HK-2 (cell line): Measurements from ENCODE around the gene BCL2L1.
"Not testable (repeated sequence)": the region's sequence is repeated elsewhere in the genome, so short reads cannot be mapped to it uniquely, and the experiment has no call there.

Source experiments
- DNase-seq: peaks from one replicate; pipeline ENCODE4 v3.0.0-alpha.2; 2018; ENCODE audit not compliant: unreplicated experiment

BCL2L1 gene

DNA sequence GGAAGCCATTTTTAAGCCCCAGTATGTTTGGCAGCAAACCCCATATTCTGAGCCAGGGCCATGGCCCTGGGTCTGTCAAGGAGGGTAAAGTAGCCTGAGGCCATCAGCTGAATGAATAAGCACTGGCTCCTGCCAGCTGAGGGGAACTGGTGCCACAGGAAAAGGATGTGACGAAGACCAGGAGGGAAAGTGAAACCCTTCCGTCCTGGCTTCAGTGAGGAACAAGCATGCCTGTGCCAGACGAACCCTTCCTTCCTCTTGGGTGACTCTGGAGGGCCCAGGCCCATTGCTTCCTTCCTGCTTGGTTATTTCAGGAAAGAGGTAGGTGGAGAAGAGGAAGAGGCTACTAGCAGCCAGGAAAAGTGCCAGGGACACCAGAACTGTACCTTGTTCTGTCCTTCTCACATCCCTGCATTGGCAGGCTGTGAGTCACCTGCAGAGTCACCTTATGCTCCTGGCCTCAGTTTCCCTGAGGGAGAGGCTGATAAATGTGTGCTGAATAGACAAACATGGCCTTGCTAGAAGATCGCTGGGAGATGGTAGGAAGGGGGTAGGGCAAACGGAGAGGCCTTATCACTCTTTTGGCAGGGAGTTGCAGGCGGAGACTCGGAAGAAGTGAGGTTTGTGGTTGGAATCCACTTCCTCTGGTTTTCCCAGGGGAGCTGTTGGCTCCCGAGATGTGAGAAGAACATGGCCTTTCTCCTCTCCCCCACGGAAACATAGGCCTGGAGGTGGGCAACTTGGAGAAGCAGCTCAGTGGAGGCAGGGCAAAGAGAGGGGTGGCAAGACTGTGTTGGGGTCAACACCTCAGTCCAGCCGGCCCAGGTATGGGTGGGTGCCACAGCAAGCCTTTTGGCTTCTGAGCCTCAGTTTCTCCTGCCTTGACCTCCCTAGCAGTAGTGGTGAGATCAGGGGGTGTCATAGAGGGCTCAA is 47.5 kb downstream of the BCL2L1 start:
- no peak for DNase-seq

DNA sequence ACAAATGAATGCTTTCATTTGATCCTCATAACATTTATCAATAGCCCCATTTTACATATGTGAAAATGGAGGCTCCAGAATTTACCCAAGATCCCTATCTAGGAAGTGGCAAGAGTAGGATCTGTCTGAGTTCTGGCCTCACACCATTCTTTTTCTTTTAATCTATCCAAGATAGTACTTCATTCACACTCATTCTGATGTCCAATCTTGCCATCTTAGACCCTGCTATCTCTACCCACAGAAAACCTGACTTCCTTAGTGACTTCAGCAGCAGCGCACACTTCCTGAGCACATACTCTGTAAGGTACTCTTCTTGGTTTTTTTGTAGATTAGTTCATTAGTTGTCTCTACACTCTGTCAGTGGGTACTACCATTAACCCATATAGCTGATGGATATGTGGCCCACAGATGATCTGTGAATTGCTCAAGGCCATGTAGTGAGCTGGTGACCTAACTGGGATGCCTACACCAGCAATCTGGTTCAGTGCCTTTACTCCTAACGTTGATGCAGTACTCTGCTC is 48.7 kb downstream of the BCL2L1 start:
- DNase-seq: no peak

DNA sequence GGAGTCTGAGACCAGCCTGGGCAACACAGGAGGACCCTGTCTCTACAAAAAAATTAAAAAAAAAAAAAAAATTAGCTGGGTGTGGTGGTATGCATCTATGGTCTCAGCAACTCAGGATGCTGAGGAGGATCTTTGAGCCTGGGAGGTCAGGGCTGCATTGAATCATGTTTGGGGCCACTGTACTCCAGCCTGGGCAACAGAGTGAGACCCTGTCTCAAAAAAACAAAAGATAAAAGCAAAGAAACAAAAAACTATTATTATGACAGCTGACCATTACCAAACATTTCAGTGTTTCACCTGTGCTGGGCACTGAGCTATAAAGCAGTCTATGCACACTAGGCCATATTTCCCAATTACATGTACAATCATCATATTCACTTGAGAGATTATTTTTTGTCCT is 49.2 kb downstream of the BCL2L1 start:
- no peak for DNase-seq

DNA sequence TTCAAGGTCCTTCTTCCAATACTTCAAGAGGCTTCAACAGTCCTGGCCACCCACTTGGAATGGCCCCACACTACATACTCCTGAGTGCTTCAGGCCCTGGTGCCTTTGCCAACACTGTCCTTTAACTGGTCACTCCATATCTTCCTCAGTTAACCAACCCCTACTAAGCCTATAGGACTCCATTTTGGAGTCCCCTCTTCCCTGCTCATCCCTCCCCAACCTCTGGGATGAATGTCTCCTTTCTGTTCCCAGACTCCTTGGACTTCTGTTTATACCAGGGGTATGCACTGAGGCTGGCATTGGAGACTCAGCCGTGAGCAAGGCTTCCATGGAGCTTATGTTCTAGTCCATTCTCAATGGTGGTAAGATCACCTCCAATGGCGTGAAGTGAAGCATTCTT is 51.3 kb downstream of the BCL2L1 start:
- DNase-seq: no peak

DNA sequence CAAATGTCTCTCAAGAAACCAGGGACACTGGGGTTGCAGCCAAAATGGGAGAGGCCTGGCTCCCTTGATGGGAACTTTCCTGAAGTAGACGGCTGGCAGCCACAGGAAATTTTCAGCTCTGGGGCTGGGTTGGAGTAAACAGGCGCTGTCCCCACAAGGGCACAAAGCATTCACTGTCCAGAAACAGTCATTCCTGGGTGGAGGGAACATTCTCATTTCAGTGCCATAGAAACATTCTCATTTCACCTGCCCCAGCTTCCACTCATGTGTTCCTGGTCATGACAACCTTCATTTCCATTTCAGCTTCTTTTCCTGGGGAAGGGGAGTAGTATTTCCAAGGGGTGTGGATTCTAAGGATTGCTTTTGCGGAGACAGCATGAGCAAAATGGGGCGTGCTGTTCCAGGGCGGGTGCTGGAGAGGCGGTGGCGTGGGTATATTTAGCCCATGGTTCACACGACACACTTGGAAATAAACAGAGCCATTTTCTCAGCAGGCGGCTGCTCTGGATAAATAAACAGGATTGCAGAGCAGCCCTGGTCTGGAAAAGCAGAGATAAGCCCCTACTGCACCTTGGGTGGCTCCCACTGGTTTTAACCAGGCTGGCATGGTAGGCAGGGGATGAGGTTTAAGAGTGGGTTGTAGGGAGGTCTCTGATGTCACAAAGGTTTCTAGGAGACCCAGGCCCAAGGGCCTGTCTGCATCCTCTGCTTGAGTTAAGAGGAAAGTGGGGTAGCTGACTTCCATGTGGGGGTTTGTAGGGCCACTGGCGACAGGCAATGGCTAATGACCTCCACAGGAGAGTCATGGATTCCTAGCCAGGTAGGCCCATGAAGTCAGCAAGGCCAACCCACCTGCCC is 52.1 kb downstream of the BCL2L1 start:
- DNase-seq: no peak

DNA sequence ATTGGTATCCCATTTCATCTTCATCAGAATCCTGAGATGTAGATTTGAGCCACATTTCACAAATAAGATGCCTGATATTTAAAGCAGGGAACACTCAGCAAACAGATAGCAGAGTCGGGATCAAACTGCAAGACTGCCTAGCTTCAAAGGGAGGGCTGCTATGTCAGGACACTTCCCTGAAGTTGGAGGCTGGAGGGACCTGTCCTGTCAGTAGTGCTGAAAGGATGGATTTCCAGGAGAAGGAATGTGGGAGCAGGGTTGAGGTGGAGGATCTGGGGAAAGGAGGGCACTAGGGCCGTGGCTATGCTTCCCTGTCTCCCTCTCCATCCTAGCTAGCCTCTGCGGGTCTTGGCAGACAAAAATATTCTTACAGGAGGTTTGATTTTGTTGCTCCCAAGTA is 52.8 kb downstream of the BCL2L1 start:
- no peak for DNase-seq

DNA sequence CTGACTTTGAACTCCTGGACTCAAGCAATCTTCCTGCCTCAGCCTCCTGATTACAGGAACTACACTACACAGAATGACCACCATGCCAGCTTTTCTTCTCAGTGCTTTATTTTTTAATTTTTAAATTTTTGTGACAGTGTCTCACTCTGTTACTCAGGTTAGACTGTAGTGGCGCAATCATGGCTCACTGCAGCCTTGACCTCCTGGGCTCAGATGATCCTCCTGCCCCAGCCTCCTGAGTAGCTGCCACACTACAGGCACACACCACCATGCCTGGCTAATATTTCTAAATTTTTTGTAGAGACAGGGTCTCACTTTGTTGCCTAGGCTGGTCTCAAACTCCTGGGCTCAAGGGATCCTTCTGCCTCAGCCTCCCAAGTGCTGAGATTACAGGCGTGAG is 53.7 kb downstream of the BCL2L1 start:
- not testable (repeated sequence) for DNase-seq

DNA sequence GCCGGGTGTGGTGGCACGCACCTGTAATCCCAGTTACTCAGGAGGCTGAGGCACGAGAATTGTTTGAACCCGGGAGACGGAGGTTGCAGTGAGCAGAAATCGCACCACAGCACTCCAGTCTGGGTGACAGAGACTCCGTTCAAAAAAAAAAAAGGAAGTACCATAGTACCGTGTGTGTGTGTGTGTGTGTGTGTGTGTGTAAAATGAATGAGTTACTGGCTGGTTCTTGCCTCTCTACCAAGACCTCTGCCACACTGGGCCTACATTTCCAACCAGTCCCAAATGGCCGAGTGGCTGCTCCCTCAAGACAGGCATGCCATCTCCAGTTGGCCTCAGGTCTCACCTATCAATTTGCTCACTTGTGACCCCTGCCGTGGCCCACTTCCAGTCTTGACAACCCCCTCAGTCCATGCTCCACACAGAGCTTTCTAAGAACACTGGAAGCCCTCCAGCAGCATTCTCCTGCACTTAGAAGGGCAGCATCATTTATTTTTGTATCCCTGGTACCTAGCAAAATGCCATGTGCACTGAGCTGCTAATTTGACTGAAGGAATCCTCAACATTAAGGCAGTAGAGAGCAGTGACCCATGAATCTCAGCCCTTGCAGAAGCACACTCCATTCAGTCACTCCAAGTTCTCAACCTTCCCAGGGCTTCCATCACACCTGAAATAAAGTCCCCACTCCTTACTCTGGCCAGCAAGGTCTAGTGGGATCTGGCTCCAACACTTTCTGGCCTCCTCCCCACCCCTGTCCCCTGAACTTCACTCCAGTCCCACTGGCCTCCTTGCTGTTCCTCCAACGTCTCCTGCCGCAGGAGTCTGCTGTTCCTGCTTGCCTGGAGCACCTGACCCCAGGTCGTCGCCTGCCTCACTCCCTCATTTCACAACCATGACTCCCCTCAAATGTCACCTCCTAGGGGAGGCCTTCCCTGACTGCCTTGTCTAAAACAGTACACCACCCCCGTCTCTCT is 55.1 kb downstream of the BCL2L1 start:
- no peak for DNase-seq

DNA sequence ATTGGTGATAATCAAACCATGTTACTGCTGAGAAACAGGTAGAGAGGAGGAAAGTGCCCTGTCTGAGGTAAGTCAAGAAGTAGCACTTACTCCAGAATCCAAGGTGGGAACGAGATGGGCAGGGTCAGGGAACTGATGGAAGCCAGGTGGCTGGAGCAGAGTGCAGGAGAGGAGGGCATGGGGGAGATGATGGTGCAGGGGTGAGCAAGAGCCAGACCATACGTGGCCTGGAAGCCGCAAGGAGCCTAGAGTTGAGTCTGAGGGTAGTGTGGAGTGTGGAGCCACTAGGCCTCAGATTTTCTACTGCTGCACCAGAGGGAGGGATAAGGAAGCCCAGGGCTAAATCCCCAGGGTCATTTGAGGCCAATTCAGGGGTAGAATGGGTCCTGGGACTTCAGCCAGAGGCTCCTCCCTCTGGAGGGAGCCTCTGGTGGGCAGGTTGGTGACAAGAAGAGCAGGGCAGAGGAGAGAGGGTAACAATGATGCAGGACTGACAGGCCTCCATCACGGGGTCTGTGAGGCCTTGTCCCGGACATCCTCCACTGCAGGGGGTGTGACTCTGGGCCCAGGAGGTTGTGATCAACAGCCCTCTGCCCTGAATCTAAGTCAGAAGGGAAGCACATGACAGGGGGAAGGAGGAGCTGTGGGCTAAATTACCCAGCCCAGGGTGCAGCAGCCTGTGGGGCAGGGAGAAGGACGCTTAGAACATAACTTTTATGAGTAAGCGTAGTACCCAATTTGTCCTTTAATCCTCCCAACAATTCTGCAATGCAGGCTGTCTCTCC is 56.2 kb downstream of the BCL2L1 start:
- no peak for DNase-seq

DNA sequence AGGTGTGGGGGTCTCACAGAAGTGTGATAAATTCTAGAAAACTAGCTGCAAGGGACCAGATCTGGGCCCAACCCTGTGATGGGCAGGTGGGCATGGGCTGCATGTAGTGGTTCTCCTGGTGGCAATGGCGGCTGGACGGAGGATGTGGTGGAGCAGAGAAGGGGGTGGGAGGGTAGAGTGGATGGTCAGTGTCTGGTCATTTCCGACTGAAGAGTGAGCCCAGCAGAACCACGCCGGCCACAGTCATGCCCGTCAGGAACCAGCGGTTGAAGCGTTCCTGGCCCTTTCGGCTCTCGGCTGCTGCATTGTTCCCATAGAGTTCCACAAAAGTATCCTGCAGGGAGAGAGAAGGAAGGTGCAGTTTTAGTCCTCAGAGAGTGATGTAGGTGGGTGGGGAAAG is 56.9 kb downstream of the BCL2L1 start:
- DNase-seq: no peak

DNA sequence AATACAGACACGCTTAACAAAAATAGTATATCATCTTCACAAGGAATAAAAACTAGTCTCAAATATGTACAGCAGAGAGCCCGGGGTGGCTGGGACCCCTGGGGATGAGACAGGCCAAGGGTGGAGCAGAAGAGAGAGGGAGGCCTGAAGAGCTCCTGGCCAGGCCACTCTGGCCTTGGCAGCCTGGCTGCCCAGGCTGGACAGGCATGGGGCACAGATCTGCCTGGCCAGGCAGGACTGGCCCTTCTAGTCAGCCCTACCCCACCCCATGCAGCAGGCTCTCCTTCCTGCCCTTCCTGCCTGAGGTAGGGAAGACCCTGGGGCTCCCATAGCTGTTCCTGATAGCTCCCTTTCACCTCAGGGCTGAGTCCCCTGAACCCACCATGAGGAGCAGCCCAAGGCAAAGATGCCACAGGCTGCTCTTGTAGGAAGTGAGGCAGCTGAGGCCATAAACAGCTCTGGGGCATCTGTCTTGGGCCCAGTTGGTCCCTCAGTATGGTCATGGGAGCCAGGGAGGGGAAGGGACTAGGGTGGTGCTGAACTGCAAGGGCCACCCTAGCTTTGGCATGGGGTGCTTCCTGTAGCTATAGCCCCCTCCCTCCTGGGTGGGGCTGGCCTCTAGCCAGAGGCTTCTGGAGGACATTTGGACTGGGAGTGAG is 57.8 kb downstream of the BCL2L1 start:
- DNase-seq: no peak

DNA sequence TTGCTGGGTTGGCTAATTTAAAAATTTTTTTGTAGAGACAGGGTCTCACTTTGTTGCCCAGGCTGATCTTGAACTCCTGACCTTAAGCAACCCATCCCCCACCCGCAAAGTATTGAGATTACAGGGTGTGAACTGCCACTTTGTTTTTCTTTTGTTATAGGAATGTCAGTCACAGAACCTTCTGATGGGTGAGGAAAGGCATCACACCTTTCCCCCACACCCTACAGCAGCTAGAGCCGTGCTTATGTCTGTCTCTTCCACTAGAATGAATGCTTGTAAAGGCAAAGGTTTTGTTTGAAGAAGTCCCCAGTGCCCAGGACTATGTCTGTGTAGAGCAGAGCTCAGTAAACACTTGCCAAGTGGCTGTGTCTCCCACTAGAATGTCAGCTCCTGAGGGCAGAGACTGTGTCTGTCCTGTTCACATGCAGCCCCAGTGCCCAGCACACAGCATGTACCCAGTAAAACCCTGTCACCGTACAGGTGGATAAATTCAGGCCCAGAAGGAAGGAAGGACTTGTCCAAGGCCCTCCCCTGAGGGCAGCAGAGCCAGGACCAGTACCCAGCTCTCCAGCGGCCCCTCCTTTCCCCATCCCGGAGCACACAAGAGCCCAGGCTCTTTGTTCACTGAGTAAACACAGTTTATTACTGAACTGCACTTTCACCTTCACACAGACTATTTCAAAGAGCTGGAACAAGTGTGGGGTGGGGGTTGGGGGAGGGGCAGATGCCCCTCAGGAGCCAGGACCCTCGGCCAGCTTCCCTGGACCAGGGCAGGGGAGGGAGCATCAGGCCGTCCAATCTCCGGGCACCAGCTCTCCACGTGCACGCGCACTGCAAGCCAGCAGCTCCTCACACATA is 58.6 kb downstream of the BCL2L1 start:
- DNase-seq: no peak

DNA sequence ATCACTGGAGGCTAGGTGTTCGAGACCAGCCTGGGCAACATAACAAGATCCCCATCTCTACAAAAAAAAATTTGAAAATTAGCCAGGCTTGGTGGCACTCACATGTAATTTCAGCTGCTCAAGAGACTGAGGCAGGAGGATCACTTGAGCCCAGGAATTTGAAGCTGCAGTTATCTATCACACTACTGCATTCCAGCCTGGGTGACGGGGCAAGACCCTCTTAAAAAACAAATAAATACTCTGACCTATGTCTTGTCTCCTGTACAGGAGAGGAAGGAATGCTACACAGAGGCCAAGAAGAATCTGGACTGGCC is 59.2 kb downstream of the BCL2L1 start:
- DNase-seq: no peak

DNA sequence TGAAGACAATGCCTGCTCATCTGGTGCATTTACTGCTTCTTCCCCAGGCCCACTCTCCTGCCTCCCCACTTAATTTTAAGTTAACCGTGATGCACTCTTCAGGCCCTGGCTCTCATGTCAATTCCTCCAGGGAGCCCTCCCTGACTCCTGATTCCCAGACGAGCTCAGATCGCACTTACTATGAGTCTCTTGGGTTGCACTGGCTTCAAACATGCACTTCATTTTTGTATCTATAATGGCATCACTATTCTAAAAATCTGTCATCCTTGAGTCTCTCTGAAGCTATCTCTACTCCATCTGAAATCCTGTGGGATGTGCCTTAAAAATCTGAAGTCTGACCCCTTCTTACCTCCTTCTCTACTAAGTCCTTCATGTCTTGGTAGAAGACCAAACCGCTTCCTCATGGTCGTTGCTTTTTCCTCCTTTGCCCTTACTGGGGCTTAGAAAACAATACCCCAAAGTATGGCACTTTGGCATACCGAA is 60.3 kb downstream of the BCL2L1 start:
- no peak for DNase-seq

DNA sequence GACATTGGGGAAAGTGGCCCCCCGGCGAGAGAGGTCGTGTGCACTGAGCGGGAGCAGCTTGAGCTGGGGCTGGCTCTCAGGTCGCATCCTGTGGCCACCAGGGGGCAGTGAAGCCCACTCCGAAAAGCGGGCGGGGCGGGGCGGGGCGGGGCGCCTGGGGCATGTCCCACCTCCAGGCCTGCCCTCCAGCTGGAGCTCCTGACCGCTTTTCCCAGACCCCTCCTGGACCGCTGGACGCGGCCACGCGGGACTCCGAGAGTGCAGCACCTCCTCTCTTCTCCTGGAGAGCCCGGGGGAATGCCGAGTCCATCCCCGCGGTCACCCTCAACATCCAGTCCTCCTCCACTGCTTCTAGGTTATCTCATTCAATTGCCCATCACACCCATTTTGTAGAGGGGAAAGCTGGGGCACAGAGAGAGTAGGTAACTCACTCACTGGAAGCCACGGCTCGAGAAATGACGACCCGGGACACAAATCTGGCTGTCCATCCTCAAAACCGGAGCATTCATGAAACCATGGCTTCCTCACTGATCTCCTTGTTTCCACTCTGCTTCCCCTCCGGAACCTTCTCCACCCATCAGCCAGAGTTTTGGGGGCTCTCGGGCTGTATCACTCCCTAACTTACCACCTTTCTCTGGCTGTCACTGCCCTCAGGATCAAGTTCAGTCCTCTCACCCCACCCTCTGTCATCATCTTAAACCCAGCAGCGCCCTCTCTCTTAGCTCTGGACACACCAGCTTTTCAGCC is 60.9 kb downstream of the BCL2L1 start:
- DNase-seq: peak; percentile 97

DNA sequence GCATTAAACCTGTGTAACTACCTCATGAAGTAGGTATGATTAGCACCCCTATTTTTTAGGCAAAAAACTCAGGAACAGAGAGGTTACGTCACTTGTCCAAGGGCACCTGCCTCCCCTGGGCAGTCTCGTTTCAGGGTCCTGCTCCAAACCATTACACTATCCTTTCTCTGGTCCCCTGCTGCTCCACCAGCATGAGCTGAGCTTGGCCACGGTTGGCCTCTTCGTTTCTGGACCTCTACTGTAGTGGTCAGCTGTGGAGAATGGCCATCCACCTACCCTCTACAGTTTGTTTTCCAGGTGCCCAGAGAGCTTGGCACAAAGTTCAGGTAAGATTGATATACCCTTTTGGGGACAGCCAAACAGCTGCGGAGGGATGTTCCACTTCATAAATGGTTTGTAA is 68.1 kb downstream of the BCL2L1 start:
- DNase-seq: no peak

DNA sequence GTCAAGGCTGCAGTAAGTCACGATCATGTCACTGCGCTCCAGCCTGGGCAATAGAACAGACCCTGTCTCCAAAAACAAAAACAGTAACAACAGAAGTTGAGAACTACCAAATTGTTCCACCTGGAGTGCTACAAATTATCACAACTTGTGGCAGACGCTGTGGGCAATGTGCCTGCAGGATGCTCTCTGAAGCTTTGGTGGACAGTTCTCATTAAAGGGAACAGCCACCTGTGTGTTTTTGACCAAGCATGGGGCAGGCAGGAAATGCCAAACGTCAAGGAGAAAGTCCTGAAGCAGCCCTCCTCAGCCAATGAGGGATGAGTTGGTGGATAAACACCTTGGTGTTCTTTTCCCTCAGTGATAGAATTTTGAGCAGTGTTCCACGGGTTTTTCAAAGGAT is 69.1 kb downstream of the BCL2L1 start:
- no peak for DNase-seq

DNA sequence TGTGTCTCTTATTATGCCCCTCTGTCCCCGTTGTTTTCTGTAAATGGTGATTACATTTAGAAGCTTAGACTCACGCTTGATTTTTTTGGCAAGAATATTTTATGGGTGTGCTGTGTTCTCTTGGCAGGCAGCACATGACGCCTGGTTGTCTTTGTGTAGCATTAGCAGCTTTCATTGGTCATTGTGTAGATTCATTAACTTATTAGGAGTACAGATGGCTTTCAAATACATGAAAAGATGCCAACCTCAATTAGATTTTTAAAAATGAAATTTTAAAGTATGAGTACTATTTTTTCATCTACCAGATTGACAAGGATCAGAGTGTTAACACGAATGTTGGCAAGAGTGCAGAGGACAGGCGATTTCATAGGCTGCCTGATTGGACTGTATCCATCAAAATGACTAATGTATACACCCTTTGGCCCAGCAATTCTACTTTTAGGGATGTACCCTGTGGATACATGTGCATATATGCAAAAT is 69.7 kb downstream of the BCL2L1 start:
- no peak for DNase-seq
